HUDEP-2 (cell line): Measurements from ENCODE around the gene RPS26.
"Not testable (repeated sequence)": the region's sequence is repeated elsewhere in the genome, so short reads cannot be mapped to it uniquely, and the experiment has no call there.

ENCODE experiments used
- DNase-seq, 76 experiments: peaks; one replicate each; lab custom pipeline; 2025; ENCODE audit not compliant: unreplicated experiment in 76 of 76; lab: John Stamatoyannopoulos, UW

Gene RPS26

GRCh38 chr12:56020423-56021184 is 21.1 kb upstream of the RPS26 start, which contains the start of gene IKZF4:
TSS of gene IKZF4 (plus strand) at chr12:56021043. CDS start at chr12:56021494, 451 bp downstream.
- DNase-seq = peak in 34 of 76 experiments; percentile 3 to 46 (median 22)

- peak in 3 of 76 experiments; percentile 1 to 15 (median 5) for DNase-seq
These were observed 19.7 kb upstream of the RPS26 start for GRCh38 chr12:56021889-56022497.

DNA sequence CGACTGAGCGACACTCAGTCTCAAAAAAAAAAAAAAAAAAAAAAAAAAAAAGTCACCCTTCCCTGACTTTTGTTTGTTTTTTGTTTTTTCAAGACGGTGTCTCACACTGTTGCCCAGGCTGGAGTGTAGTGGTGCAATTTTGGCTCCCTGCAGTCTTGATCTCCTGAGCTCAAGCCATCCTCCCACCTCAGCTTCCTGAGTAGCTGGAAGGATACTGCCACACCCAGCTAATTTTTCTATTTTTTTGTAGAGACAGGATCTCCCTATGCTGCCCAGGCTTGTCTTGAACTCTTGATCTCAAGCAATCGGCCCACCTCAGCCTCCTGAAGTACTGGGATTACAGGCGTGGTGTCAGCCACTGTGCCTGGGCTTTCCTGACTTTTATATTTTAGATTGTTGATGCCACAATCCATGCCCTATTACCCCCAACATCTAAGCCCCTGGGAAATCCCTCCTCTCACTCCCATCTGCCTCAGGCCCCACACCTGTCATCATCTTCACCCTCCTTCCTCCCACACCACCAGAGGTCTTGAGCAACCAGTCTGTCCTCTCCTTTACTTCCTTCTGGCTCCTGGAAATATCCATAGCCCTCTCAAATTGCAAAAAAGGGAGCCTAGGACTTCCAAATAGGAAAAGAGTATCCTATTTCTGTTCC is 13.1 kb upstream of the RPS26 start:
- no peak for DNase-seq

DNA sequence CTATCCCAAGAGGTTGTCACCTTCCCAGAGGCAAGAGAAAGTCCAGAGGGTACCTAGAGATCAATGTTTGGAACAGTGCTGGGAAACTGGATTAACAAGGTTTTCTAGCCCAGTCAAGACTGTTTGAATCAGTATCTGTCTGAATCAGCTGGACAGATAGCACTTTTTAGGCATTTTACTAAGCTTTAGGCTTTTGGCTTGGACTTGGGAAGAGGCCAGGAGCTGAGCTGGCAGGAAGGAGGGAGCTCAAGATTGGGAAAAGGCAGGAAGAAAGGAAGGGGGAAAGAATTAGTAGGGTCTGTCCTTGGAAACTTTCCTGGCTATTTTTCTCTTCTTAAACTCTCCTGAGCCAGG is 12.6 kb upstream of the RPS26 start:
- no peak for DNase-seq

DNA sequence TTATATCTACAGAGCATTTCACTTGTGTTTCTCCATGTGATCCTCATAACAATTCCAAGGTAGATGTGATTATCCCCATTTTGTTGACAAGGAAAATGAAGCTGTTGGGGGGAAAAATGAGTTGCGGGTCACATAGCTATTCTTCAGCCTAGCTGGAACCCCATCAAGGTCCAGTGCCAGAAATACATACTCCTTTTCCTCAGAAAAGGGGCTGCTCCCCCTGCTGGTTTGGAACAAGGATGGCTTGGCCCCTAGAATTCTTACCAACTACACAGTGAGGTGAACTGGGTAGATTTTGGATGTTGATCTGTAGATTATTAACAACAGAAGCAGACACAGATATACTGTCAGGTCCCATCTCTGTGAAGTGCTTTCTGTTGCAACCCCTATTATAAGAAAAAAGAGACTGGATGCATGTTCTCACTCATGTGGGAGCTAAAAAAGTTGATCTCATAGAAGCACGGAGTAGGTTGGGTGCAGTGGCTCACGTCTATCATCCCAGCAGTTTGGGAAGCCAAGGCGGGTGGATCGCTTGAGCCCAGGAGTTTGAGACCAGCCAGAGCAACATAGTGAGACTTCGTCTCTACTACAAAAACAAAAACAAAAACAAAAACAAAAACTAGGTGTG is 11.9 kb upstream of the RPS26 start:
- peak in 51 of 76 experiments; percentile 3 to 69 (median 31) for DNase-seq

DNA sequence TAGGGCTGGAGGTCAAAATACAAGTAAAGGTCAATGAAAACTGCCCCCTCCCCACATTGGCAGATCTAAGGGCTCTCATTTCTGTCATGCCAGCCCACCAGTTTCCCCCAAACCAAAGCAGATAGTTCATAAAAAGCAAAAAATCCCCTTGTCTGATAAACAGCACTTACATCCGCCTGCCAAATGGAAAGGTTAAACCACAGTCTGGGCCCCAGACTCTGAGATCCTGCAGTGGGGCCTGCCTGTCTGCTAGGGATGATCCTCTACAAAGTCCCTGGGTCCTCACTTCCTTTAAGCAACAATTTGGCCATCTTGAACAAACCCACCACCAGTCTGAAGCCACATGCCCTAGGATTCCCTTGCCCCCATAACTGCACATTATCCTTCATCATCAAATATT is 9.7 kb upstream of the RPS26 start:
- no peak for DNase-seq

GRCh38 chr12:56034586-56035332 is 7.0 kb upstream of the RPS26 start:
- DNase-seq = no peak

DNA sequence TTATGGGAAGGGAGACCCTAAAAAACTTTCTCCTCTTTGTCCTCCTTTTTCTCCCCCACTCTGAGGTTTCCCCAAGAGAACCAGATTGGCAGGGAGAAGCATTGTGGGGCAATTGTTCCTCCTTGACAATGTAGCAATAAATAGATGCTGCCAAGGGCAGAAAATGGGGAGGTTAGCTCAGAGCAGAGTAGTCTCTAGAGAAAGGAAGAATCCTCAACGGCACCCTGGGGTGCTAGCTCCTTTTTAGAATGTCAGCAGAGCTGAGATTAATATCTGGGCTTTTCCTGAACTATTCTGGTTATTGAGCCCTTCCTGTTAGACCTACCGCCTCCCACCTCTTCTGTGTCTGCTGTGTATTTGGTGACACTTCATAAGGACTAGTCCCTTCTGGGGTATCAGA is 4.6 kb upstream of the RPS26 start:
- DNase-seq = no peak

GRCh38 chr12:56038022-56038655 is 3.6 kb upstream of the RPS26 start:
- DNase-seq = no peak

DNA sequence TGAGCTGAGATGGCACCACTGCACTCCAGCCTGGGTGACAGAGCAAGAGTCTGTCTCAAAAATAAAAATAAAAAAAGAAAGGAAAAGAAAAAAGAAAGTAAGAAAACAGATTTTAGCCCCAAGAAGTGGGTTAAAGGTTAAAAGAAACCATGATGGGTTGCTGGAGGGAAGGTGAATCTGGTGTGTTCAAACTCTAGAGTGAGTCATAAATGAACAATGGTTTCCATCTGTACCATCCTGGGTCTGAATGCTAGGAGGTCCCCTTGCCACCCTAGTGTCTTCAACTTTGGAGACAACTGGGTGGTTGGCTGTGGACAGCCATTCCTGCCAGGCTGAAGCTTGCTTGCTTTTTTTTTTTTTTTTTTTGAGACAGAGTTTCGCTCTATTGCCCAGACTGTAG is 1.6 kb upstream of the RPS26 start:
- DNase-seq = no peak

GRCh38 chr12:56040963-56041551 is 661 bp upstream of the RPS26 start:
- DNase-seq = no peak

DNA sequence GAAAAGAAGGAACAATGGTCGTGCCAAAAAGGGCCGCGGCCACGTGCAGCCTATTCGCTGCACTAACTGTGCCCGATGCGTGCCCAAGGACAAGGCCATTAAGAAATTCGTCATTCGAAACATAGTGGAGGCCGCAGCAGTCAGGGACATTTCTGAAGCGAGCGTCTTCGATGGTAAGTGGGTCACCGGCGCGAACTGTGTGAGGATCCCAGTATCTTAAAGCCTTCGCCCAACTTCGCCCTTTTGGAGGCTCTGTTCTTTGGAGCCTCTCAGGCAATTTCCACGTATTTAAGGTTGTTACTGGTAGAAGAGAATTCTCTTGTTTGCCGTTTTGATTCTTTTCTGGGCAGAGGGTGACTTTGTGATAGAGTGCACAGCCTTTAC is 704 bp downstream of the RPS26 start:
- not testable (repeated sequence) for DNase-seq

- DNase-seq = no peak
These were observed 1.1 kb downstream of the RPS26 start for GRCh38 chr12:56042843-56043242.

GRCh38 chr12:56046027-56046780 is 4.5 kb downstream of the RPS26 start:
- DNase-seq = peak in 3 of 76 experiments; percentile 1 to 3 (median 2)

DNA sequence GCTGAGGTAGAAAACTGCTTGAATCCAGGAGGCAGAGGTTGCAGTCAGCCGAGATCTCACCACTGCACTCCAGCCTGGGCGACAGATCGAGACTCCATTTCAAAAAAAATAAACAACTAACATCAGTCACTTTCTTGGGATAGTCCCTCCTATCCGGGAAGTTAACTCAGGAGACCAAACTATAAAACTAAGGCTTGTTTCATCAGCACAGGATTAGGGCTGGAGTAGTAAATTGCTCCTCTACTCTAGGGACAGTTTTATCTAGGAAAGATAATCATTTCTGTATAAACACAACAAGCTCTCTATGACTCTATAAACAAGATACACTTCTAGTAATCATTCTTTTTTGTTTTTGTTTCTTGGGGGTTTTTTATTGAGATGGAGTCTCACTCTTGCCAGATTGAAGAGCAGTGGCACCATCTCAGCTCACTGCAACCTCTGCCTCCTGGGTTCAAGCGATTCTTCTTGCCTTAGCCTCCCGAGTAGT is 11.7 kb downstream of the RPS26 start:
- DNase-seq = no peak

- DNase-seq = not testable (repeated sequence)
These were observed 18.2 kb downstream of the RPS26 start for GRCh38 chr12:56059964-56060363.

DNA sequence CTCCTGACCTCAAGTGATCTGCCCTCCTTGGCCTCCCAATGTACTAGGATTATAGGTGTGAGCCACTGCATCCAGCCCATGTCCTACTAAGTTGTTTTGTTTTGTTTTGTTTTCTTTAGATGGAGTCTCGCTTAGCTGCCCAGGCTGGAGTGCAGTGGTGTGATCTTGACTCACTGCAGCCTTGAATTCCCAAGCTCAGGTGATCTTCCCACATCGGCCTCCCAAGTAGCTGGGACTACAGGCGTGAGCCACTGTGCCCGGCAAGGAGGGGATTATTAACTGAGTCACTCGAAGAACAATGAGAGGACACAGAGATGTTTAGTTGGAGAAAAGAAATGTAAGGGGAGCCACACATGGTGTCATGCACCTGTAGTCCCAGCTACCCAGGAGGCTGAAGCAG is 20.3 kb downstream of the RPS26 start:
- no peak for DNase-seq

- DNase-seq = no peak
These were observed 21.3 kb downstream of the RPS26 start for GRCh38 chr12:56062996-56063395.

DNA sequence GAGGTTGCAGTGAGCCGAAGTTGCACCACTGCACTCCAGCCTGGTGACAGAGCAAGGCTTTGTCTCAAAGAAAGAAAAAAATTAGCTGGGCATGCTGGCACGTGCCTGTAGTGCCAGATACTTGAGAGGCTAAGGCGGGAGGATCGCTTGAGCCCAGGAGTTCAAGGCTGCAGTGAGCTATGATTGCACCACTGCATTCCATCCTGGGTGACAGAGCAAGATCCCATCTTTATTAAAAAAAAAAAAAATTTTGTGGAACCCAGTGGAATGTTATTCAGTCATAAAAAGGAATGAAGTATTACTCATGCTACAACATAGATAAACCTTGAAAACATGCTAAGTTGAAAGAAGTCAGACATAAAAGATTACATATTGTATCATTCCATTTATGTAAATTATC is 29.9 kb downstream of the RPS26 start:
- no peak for DNase-seq
